Subcutaneous abdominal adipose tissue (tissue), 5 donors: ENCODE data around the gene ACSF2.
A peak's percentile ranks its signal among the peaks of the same experiment; 100 is the strongest.
"Not testable (repeated sequence)": the region's sequence is repeated elsewhere in the genome, so short reads cannot be mapped to it uniquely, and the experiment has no call there.

Source experiments
- H3K27ac ChIP-seq: one replicate; pipeline ENCODE4 v1.7.0; 2013; ENCODE audit warnings: low read depth, mild to moderate bottlenecking, inconsistent platforms, low read length, moderate library complexity
- H3K27me3 ChIP-seq, 5 donors: one replicate each; pipeline ENCODE4 v1.7.0; 2013; ENCODE audit warnings: low read length in 5 of 5, inconsistent platforms in 1 of 5; ENCODE audit not compliant: control insufficient read depth in 5 of 5, insufficient read depth in 4 of 5
- H3K36me3 ChIP-seq, 5 donors: one replicate each; pipeline ENCODE4 v1.7.0; 2013; ENCODE audit warnings: low read length in 5 of 5; ENCODE audit not compliant: control insufficient read depth in 5 of 5, insufficient read depth in 5 of 5
- H3K4me1 ChIP-seq, 5 donors: one replicate each; pipeline ENCODE4 v1.7.0; 2013; ENCODE audit warnings: low read length in 5 of 5, mild to moderate bottlenecking in 3 of 5, moderate library complexity in 1 of 5; ENCODE audit not compliant: control insufficient read depth in 5 of 5, insufficient read depth in 5 of 5
- H3K4me3 ChIP-seq, 5 donors: one replicate each; pipeline ENCODE4 v1.7.0; 2013; ENCODE audit warnings: low read length in 5 of 5, low read depth in 1 of 5
- H3K9ac ChIP-seq, 5 donors: one replicate each; pipeline ENCODE4 v1.7.0; 2013; ENCODE audit warnings: low read length in 5 of 5, mild to moderate bottlenecking in 4 of 5, moderate library complexity in 3 of 5
- H3K9me3 ChIP-seq, 5 donors: one replicate each; pipeline ENCODE4 v1.7.0; 2013; ENCODE audit warnings: low read length in 5 of 5; ENCODE audit not compliant: control insufficient read depth in 5 of 5
- donor health status: healthy.
- donor health status: healthy.
- donor health status: healthy.
- donor health status: healthy.
- donor health status: healthy.

ACSF2 gene

GRCh38 chr17:50469208-50469605 lies 43.2 kb downstream of the ACSF2 start:
- Histone ChIP-seq H3K9me3 (no peaks in the 10 kb centered on the region), H3K4me1 (peaks cover 0 to 15% (median 13%) of the 10 kb centered on the region in 5 donors), H3K27me3 (peaks cover 6 to 20% (median 10%) of the 10 kb centered on the region in 5 donors), H3K27ac (no peak overlapping the region), H3K36me3 (peaks cover 3 to 50% (median 29%) of the 10 kb centered on the region in 5 donors), H3K9ac (no peak overlapping the region), H3K4me3 (peak overlapping the region in 1 of 5 donors; percentile 48)

- H3K4me1 ChIP-seq = peaks cover 0 to 15% (median 13%) of the 10 kb centered on the region in 5 donors
- H3K36me3 ChIP-seq = peaks cover 3 to 47% (median 31%) of the 10 kb centered on the region in 5 donors
- H3K27me3 ChIP-seq = peaks cover 6 to 20% (median 10%) of the 10 kb centered on the region in 5 donors
- H3K4me3 ChIP-seq = no peak overlapping the region
- no peak overlapping the region for H3K9ac ChIP-seq
- no peak overlapping the region for H3K27ac ChIP-seq
- no peaks in the 10 kb centered on the region for H3K9me3 ChIP-seq
These were observed 43.8 kb downstream of the ACSF2 start for GRCh38 chr17:50469671-50470305.

DNA sequence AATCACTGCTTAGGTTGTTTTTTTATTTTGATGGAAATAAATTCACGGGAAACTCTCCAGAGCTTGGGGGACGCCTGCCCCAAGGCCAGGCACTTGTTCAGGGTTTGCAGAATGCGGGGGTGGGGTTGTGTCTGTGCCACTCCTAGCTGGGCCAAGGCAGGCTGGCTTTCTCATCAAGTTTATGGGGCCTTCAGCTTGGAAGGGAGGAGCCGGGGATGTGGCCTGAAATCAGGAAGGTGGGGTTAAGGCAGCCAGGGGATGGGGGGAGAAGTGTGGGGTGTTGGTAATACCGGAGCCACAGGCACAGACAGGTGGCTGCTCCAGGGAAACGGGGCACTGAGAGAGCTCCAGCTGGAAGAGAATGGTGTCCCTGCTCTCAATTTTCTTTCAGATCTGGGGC lies 44.4 kb downstream of the ACSF2 start:
- H3K4me1 ChIP-seq = peaks cover 0 to 15% (median 13%) of the 10 kb centered on the region in 5 donors
- peaks cover 6 to 20% (median 10%) of the 10 kb centered on the region in 5 donors for H3K27me3 ChIP-seq
- no peak overlapping the region for H3K4me3 ChIP-seq
- H3K9me3 ChIP-seq = no peaks in the 10 kb centered on the region
- peaks cover 3 to 42% (median 30%) of the 10 kb centered on the region in 5 donors for H3K36me3 ChIP-seq
- no peak overlapping the region for H3K27ac ChIP-seq
- no peak overlapping the region for H3K9ac ChIP-seq

- H3K9me3 ChIP-seq = no peaks in the 10 kb centered on the region
- peaks cover 3 to 40% (median 30%) of the 10 kb centered on the region in 5 donors for H3K36me3 ChIP-seq
- H3K9ac ChIP-seq = no peak overlapping the region
- no peak overlapping the region for H3K27ac ChIP-seq
- peaks cover 0 to 15% (median 13%) of the 10 kb centered on the region in 5 donors for H3K4me1 ChIP-seq
- H3K4me3 ChIP-seq = no peak overlapping the region
- peaks cover 6 to 20% (median 10%) of the 10 kb centered on the region in 5 donors for H3K27me3 ChIP-seq
These were observed 45.2 kb downstream of the ACSF2 start for GRCh38 chr17:50471009-50471905.

DNA sequence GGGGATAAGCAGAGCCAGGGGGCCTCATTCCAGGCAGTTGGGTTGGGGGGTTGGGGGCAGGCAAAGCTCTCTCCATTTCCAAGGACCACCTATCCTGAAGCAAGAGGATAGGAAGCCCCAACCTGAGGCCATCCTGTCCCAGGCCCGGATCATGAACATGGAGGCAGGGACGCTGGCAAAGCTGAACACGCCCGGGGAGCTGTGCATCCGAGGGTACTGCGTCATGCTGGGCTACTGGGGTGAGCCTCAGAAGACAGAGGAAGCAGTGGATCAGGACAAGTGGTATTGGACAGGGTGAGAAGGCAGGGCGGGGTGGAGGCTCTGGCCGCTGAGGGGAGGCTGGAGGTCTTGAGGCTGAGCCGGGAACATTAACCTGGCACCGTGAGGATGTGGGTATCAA lies 46.3 kb downstream of the ACSF2 start:
- peaks cover 3 to 40% (median 29%) of the 10 kb centered on the region in 5 donors for H3K36me3 ChIP-seq
- H3K27ac ChIP-seq = no peak overlapping the region
- H3K9ac ChIP-seq = no peak overlapping the region
- peaks cover 6 to 12% (median 10%) of the 10 kb centered on the region in 5 donors for H3K27me3 ChIP-seq
- H3K9me3 ChIP-seq = no peaks in the 10 kb centered on the region
- H3K4me1 ChIP-seq = peaks cover 0 to 15% (median 13%) of the 10 kb centered on the region in 5 donors
- no peak overlapping the region for H3K4me3 ChIP-seq

- not testable (repeated sequence) for H3K9me3 ChIP-seq, H3K27ac ChIP-seq, H3K4me3 ChIP-seq, H3K27me3 ChIP-seq, H3K9ac ChIP-seq
- peaks cover 3 to 40% (median 29%) of the 10 kb centered on the region in 5 donors for H3K36me3 ChIP-seq
- H3K4me1 ChIP-seq = peaks cover 0 to 16% (median 13%) of the 10 kb centered on the region in 5 donors
These were observed 46.7 kb downstream of the ACSF2 start for GRCh38 chr17:50472761-50473161.

GRCh38 chr17:50473901-50474300 lies 47.9 kb downstream of the ACSF2 start:
- no peak overlapping the region for H3K4me3 ChIP-seq
- H3K9ac ChIP-seq = no peak overlapping the region
- H3K27me3 ChIP-seq = no peaks in the 10 kb centered on the region
- no peak overlapping the region for H3K27ac ChIP-seq
- H3K36me3 ChIP-seq = peaks cover 3 to 40% (median 29%) of the 10 kb centered on the region in 5 donors
- peaks cover 4 to 15% (median 11%) of the 10 kb centered on the region in 5 donors for H3K4me1 ChIP-seq
- H3K9me3 ChIP-seq = no peaks in the 10 kb centered on the region

- Histone ChIP-seq H3K4me1 (peaks cover 5 to 16% (median 13%) of the 10 kb centered on the region in 5 donors), H3K9me3 (no peaks in the 10 kb centered on the region), H3K27ac (no peak overlapping the region), H3K36me3 (peaks cover 3 to 40% (median 29%) of the 10 kb centered on the region in 5 donors), H3K27me3 (no peaks in the 10 kb centered on the region), H3K4me3 (no peak overlapping the region), H3K9ac (no peak overlapping the region)
These were observed 48.5 kb downstream of the ACSF2 start for GRCh38 chr17:50474523-50474922.

DNA sequence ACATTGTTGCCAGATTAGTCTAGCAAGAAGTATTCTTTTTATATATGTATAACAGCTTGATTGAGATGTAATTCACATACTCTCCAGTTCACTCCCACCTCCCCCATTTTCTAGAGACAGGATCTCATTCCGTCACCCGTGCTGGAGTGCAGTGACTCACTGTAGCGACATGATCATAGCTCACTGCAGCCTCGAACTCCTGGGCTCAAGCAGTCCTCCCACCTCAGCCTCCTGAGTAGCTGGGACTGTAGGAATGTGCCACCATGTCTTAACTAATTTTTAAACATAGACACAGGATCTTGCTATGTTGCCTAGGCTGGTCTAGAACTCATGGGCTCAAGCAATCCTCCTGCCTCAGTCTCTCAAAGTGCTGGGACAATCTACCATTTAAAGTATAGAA lies 49.3 kb downstream of the ACSF2 start:
- H3K9me3 ChIP-seq = no peaks in the 10 kb centered on the region
- H3K9ac ChIP-seq = no peak overlapping the region
- peaks cover 9 to 24% (median 18%) of the 10 kb centered on the region in 5 donors for H3K4me1 ChIP-seq
- H3K27me3 ChIP-seq = no peaks in the 10 kb centered on the region
- no peak overlapping the region for H3K27ac ChIP-seq
- no peak overlapping the region for H3K4me3 ChIP-seq
- H3K36me3 ChIP-seq = peaks cover 3 to 40% (median 32%) of the 10 kb centered on the region in 5 donors
